HG03103 (cell line): Measurements from ENCODE around the gene LIN7A.
"Not testable (repeated sequence)": the region's sequence is repeated elsewhere in the genome, so short reads cannot be mapped to it uniquely, and the experiment has no call there.

Experiments used
- ATAC-seq: cut with Tn5 transposase; IDR thresholded peaks from one replicate; pipeline ENCODE4 v1.9.1; 2021; ENCODE audit warnings: low read depth; ENCODE audit not compliant: unreplicated experiment

Gene LIN7A

DNA sequence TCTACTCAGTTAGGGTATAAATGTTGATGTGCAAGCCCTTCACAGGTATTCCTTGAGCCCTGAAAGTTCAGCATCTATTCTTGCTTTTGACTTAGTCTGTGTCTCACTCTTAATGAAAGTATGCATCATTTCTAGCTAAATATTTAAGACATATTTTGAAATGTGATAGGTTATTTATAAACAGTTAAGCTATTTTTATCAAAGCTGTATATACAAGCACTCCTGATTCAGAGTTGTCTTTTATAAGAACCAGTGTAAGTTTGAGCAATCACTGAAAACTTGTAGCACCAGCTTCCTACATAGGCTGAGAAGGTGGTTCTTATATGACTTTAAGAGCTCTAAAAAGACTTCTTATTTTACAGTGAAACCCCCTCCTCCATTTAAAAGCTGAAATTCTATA is 122.4 kb downstream of the LIN7A start:
- ATAC-seq = no peak

GRCh38 chr12:80814453-80814852 is 123.3 kb downstream of the LIN7A start:
- peak; percentile 4 for ATAC-seq

- ATAC-seq = peak; percentile 62
Measured at GRCh38 chr12:80813820-80814219, 123.9 kb downstream of the LIN7A start.

DNA sequence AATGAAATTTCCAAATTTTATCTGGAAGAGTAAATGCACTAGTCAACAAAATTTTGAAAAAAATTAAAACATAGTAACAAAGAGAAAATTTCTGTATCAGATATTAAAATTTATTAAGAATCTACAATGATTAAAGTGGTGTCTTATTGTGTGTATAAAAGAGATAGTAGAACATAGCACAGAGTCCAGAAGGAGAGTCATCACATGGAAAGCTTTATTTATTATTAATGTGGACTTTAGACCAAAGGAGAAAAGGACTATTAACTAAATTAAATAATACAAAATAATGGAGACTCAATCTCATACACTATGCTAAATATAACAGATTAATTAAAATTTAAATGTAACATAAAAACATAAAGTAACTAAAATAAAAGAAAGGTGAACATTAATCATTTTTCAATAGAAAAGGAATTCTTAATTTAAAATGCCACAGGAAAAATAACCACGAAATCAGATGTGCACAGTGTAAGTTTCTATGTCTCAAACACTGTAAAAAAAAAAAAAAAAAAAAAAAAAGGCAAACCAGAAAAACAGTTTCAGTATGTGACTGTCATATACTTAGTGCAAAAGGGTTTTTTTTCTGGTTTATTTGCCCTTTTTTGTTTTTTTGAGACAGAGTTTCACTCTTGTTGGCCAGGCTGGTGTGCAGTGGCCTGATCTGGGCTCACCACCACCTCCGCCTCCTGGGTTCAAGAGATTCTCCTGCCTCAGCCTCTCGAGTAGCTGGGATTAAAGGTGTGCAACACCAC is 125.6 kb downstream of the LIN7A start:
- ATAC-seq = no peak

DNA sequence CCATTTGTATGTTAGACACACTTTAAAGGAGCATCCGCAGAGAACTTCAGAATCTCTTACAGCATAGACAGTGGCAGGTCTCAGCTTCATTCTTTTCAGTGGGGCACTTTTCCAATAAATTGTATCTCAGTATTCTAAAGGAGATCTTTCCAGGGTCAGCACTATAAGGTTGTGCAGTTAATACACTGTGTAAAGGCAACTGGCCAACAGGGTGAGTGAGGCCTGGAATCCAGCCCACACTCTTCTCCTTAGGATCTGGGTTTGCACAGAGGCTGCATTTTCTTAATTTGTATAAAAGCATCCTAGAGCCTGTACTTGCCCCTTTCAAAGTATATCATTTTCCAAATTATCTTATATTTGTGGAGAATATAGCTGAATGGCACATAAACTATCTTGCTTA is 126.9 kb downstream of the LIN7A start:
- ATAC-seq = no peak

DNA sequence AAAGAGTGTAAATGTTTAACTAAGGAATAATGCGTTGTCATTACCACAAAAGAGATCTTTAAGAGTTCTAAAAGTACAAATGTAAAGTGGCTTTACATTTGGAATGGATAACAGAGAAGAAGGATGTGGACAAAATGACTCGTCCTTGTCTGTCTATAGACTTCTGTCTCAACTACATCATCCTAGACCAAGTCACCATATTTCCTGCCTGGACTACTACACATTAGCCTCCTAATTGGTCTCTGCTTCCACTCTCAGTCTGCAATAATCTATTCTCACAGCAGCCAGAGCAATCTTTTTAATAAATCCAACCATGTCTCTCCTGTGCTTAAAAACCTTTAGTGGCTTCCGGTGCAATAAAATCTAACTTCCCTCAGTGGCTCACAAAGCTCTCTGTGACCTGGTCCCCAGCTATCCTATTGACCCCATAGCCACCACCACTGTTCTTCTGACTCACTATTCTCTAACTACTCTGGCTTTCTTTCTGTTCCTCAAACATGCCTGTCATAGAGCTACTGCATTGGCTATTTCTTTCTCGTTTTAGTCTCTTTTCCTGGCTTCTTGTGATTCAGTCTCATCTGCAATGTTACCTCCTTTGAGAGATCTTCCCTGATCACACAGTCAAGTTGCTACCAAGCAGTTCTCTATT is 130.0 kb downstream of the LIN7A start:
- ATAC-seq = peak; percentile 82

DNA sequence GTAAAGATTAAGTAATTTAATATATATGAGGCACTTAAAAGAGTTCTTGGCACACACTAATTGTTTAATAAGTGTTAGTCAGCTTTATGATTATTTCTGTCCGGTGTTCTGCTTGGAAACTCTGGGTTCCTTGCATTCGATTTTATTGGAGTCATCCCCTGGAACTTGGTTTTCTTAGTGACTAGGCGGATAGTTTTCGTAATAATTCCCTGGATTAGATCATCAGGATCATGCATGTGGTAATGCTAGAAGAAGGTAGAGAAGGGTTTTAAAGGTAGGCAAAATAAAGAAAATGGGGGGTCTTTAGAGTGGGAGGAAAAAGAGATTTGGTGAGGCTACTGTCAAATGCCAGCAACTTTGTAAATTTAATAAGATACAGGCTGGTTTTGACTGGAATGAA is 132.6 kb downstream of the LIN7A start:
- no peak for ATAC-seq

DNA sequence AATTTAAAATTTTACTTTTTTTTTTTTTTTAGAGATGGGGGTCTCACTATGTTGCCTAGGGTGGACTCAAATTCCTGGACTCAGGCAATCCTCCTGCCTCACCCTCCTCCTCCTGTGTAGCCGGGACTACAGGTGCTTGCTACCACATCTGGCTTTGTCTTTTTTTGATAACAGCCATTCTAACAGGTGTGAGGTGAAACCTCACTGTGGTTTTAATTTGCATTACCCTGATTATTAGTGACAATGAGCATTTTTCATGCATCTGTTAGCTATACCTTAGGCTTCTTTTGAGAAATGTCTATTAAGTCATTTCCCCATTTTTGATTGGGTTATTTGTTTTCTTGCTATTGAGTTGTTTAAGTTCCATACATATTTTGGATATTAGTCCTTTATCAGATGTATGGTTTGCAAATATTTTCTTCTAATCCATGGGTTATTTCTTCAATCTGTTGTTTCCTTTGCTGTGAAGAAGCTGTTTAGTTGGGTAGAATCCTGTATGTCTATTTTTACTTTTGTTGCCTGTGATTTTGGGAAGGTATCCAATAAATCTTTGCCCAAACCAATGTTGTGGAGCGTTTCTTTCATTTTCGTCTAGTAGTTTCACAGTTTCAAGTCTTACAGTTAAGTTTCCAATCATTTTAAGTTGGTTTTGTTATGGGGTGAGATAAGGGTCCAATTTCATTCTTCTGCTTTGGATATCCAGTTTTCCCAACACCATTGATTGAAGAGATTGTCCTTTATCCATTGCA is 134.9 kb downstream of the LIN7A start:
- ATAC-seq = peak; percentile 87

DNA sequence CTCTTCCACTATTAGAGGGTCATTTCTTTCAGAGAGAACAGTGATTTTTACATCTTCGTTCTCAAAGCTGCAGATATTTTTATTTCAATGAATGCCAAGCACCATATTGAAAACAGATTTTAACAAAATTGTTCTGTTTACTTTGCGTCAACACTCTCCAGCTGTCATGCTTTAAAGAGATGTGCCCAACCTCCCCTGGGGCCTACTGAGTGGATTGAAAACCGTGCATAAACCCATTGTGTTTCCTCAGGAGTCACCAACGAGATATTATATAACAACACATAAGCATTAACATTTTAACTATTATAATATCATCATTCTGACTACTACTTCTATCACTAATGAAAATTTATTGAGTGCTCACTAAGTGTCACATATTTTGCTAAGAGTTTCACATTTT is 139.5 kb downstream of the LIN7A start:
- ATAC-seq = no peak

GRCh38 chr12:80794551-80794950 is 143.2 kb downstream of the LIN7A start:
- no peak for ATAC-seq

- no peak for ATAC-seq
Measured at GRCh38 chr12:80792861-80793260, 144.9 kb downstream of the LIN7A start.

DNA sequence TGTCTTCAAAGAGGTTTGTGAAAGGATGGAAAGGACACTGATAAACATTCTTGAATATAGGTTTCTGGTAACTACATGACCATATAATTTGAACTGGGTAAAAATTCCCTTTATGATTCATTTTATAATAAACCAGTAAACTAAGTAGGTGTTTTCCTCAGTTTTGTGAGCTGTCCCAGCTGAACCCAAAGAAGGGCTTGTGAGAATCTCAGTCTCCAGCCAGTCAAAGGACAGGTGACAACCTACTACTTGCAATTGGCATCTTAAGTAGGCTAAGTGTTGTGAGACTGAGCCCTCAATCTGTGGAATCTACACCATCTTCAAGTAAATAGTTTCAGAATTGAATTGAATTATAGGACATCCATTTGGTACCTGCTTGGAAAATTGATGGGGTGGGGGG is 145.9 kb downstream of the LIN7A start:
- ATAC-seq = no peak

- not testable (repeated sequence) for ATAC-seq
Measured at GRCh38 chr12:80788407-80788806, 149.3 kb downstream of the LIN7A start.

DNA sequence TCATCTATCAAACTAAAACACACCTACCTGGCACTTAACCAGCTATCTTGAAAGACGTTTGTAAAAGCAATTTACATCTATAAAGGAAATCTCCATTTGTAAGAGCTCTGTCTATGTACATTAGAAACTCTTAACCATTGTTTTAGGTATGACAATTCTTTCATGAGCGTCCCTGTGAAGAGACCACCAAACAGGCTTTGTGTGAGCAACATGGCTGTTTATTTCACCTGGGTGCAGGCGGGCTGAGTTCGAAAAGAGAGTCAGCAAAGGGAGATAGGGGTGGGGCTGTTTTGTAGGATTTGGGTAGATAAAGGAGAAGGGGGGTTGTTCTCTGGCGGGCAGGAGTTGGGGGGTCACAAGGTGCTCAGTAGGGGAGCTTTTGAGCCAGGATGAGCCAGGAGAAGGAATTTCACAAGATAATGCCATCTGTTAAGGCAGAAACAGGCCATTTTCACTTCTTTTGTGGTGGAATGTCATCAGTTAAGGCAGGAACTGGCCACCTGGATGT is 154.7 kb downstream of the LIN7A start:
- not testable (repeated sequence) for ATAC-seq

- ATAC-seq = no peak
Measured at GRCh38 chr12:80781313-80781712, 156.4 kb downstream of the LIN7A start.

DNA sequence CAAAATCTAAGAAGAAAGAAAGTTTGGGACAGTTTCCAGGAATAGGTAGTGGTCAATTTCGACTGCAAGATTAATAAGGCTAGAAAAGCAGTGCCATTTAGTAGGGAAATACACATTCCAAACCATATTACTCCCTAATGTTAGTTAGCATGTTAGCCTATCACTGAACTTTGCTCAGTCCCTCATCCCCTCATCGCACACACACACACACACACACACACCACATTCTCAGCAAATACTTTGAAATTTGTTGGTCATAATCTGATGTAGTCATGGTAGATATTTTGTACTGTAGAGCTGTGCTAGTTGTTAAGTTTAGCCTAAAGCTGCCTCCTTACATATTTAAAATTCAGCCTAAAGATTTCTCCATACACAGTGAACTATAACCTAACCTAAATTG is 157.0 kb downstream of the LIN7A start:
- no peak for ATAC-seq

- ATAC-seq = peak; percentile 96
Measured at GRCh38 chr12:80778005-80778541, 159.7 kb downstream of the LIN7A start.

- no peak for ATAC-seq
Measured at GRCh38 chr12:80777587-80777986, 160.1 kb downstream of the LIN7A start.

DNA sequence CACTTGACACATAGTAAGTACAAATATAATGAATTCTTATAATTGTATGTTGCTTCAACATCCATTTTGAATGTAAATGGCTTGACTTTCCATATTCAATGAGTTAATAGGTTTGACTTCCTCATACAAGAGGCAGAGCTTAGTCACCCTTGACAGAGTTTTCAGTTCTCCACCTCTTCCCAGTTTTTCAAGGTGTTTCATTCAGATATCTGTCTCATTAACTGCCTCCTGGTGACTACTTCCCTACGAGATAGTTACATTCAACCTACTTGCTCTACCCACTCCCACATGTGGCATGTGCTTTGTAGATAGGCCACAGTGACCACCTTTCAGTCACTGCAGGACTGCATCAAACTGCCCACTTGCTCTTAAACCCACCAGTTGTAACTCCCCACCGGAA is 161.0 kb downstream of the LIN7A start:
- no peak for ATAC-seq

- ATAC-seq = no peak
Measured at GRCh38 chr12:80770958-80771357, 166.8 kb downstream of the LIN7A start.

GRCh38 chr12:80769553-80770140 is 168.1 kb downstream of the LIN7A start:
- ATAC-seq = no peak
